ENCODE results near the gene WWC1.

The WWC1 gene

DNA sequence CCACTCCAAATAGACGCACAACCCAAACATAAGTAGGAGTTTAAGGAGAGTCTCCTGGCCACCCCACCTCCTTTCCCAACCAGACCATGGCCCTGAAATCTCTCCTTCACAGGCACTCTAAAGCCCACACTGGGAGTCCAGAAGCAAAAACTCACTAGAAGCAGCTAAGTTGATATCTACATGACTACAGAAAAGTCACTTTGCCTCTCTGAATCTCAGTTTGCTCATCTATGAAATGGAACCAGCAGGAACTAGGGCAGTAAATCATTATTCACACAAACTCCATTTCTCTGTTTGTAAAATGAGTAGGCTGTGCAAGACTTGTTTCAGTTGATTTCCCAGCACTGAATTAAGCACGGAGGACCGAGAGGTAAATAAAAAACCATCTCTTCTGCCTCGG lies 4.1 kb upstream of the WWC1 start:
- H3K4me3 ChIP-seq (ENCODE audit: low read depth, low read length) = no peak overlapping the region
- no peak for TF ChIP-seq CTCF (IDR thresholded peaks at IDR 0.05; ENCODE audit: low read depth, low read length)

DNA sequence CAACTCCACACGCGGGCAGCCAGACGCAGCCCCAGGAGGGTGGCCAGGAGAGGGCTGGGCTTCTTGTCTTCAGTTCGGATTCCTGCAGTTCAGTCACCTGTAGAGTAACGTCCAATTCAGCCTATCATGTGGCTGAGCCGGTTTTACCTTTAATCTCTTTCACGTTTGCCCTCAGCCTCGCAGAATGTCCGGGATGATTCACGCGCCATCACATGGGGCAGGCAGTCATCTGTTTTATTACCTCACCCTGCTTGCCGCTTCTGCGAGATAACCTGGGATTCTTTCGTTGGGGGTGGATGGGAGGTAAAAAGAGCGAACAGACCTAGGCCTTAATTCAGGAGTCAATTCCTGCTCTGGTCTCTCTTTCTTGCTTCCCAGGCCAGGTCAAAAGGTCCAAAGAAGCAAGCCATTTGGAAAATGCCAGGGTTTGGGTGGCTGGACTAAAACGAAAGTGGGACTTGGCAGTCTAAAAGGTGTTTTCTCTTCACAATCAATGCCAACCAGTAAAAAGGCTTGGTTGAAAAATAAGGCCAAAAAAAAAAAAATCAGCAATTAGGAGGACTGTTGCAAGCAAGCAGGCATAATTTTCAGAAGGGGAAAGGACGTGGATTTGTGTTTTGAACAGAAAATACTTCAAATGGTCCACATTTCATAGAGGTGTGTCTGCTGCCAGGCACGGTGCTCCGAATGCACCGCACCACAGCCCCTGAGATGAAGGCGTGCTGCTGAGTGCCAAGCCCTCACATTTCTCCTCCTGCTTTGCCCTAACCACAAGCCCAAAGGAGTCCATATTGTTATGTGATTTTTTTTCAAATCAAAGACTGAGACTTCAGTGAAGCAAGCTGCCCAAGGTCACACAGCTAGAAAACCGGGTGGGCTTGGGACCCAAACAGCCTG lies 2.8 kb upstream of the WWC1 start:
- no peak overlapping the region for H3K4me3 ChIP-seq (ENCODE audit: low read depth, low read length)
- no peak for TF ChIP-seq CTCF (IDR thresholded peaks at IDR 0.05; ENCODE audit: low read depth, low read length)

GRCh38 chr5:168290902-168291341 lies 523 bp upstream of the WWC1 start:
- no peak for TF ChIP-seq CTCF (IDR thresholded peaks at IDR 0.05; ENCODE audit: low read depth, low read length)
- H3K4me3 ChIP-seq (ENCODE audit: low read depth, low read length) = peak overlapping the region; percentile 69

GRCh38 chr5:168291964-168292785 lies 730 bp downstream of the WWC1 start:
- 0 out of 2 replicates have a peak, but pooled peaks have one; percentile 3 for TF ChIP-seq CTCF (IDR thresholded peaks at IDR 0.05; ENCODE audit: low read depth, low read length)
- H3K4me3 ChIP-seq (ENCODE audit: low read depth, low read length) = peak overlapping the region; percentile 69

GRCh38 chr5:168292786-168293696 lies 1.6 kb downstream of the WWC1 start:
- TF ChIP-seq CTCF (IDR thresholded peaks at IDR 0.05; ENCODE audit: low read depth, low read length) = no peak

GRCh38 chr5:168295574-168296201 lies 4.2 kb downstream of the WWC1 start:
- no peak overlapping the region for H3K4me3 ChIP-seq (ENCODE audit: low read depth, low read length)
- peak; percentile 63 for TF ChIP-seq CTCF (IDR thresholded peaks at IDR 0.05; ENCODE audit: low read depth, low read length)

More at GRCh38 chr5:168292786-168293696, 1.6 kb downstream of the WWC1 start:
- peak overlapping the region; percentile 69 for H3K4me3 ChIP-seq (ENCODE audit: low read depth, low read length)
